Measurements from ENCODE around the gene SNW1.
A peak's percentile ranks its signal among the peaks of the same experiment; 100 is the strongest.

Gene SNW1

GRCh38 chr14:77707724-77708408 lies 53.1 kb downstream of the SNW1 start, which contains the start of the genes ALKBH1 and SLIRP:
Gene ALKBH1 (minus strand): TSS chr14:77708023. CDS start chr14:77708004, 19 bp downstream.
Gene SLIRP (plus strand): TSS chr14:77708103. CDS start chr14:77708112, 9 bp downstream.
- peaks cover 32% of the 10 kb centered on the region for H3K36me3 ChIP-seq (ENCODE audit: insufficient read depth, low read length)
- H3K79me2 ChIP-seq (ENCODE audit: insufficient read depth, low read length) = peaks cover 68% of the 10 kb centered on the region
- no peaks in the 10 kb centered on the region for H3F3A ChIP-seq (ENCODE audit: low read depth)
- no peaks in the 10 kb centered on the region for H3K9me3 ChIP-seq (ENCODE audit: insufficient read depth, low read depth, low read length)
- peak within 1 kb of the TSS; percentile 95 for H3K4me3 ChIP-seq (ENCODE audit: low read length, poor library complexity, severe bottlenecking)
- no peaks in the 10 kb centered on the region for H3K27me3 ChIP-seq (ENCODE audit: insufficient read depth, low read length, poor library complexity, severe bottlenecking)
- H4K20me1 ChIP-seq (ENCODE audit: insufficient read depth, low read length, poor library complexity, severe bottlenecking) = peaks cover 46% of the 10 kb centered on the region
- H3K4me2 ChIP-seq (ENCODE audit: low read depth, low read length, poor library complexity, severe bottlenecking) = peak within 1 kb of the TSS; percentile 97
- peak within 1 kb of the TSS; percentile 89 for H3K9ac ChIP-seq (ENCODE audit: low read depth, low read length, poor library complexity, severe bottlenecking)
- peaks cover 33% of the 10 kb centered on the region for H3K4me1 ChIP-seq (ENCODE audit: insufficient read depth, low read length, poor library complexity, severe bottlenecking)
- no peaks in the 10 kb centered on the region for H3K9me2 ChIP-seq (replicated peaks; ENCODE audit: low read depth, low read length)
- TF ChIP-seq CTCF (conservative IDR thresholded peaks at IDR 0.05; ENCODE audit: low read length) (no peak), EZH2phosphoT487 (IDR thresholded peaks at IDR 0.05; ENCODE audit: borderline replicate concordance) (no peak)
- peak within 1 kb of the TSS; percentile 89 for H2AFZ ChIP-seq (ENCODE audit: low read length)

GRCh38 chr14:77707355-77707723 lies 53.6 kb downstream of the SNW1 start:
- Histone ChIP-seq H3K27me3 (ENCODE audit: insufficient read depth, low read length, poor library complexity, severe bottlenecking) (no peaks in the 10 kb centered on the region), H3K9ac (ENCODE audit: low read depth, low read length, poor library complexity, severe bottlenecking) (peak overlapping the region; percentile 89), H3F3A (ENCODE audit: low read depth) (no peaks in the 10 kb centered on the region), H3K9me3 (ENCODE audit: insufficient read depth, low read depth, low read length) (no peaks in the 10 kb centered on the region), H4K20me1 (ENCODE audit: insufficient read depth, low read length, poor library complexity, severe bottlenecking) (peaks cover 42% of the 10 kb centered on the region), H3K79me2 (ENCODE audit: insufficient read depth, low read length) (peaks cover 65% of the 10 kb centered on the region), H2AFZ (ENCODE audit: low read length) (peak overlapping the region; percentile 89), H3K36me3 (ENCODE audit: insufficient read depth, low read length) (peaks cover 28% of the 10 kb centered on the region), H3K9me2 (replicated peaks; ENCODE audit: low read depth, low read length) (no peaks in the 10 kb centered on the region), H3K4me1 (ENCODE audit: insufficient read depth, low read length, poor library complexity, severe bottlenecking) (peaks cover 29% of the 10 kb centered on the region), H3K4me2 (ENCODE audit: low read depth, low read length, poor library complexity, severe bottlenecking) (peak overlapping the region; percentile 77), H3K4me3 (ENCODE audit: low read length, poor library complexity, severe bottlenecking) (peak overlapping the region; percentile 95)
- TF ChIP-seq EZH2phosphoT487 (IDR thresholded peaks at IDR 0.05; ENCODE audit: borderline replicate concordance) (no peak), CTCF (conservative IDR thresholded peaks at IDR 0.05; ENCODE audit: low read length) (peak; percentile 39)

- Histone ChIP-seq H3K4me2 (ENCODE audit: low read depth, low read length, poor library complexity, severe bottlenecking) (no peak overlapping the region), H2AFZ (ENCODE audit: low read length) (no peak overlapping the region), H3K4me1 (ENCODE audit: insufficient read depth, low read length, poor library complexity, severe bottlenecking) (no peaks in the 10 kb centered on the region), H3K9me3 (ENCODE audit: insufficient read depth, low read depth, low read length) (no peaks in the 10 kb centered on the region), H4K20me1 (ENCODE audit: insufficient read depth, low read length, poor library complexity, severe bottlenecking) (no peaks in the 10 kb centered on the region), H3K27me3 (ENCODE audit: insufficient read depth, low read length, poor library complexity, severe bottlenecking) (no peaks in the 10 kb centered on the region), H3F3A (ENCODE audit: low read depth) (no peaks in the 10 kb centered on the region), H3K36me3 (ENCODE audit: insufficient read depth, low read length) (peaks cover 42% of the 10 kb centered on the region), H3K9me2 (replicated peaks; ENCODE audit: low read depth, low read length) (no peaks in the 10 kb centered on the region), H3K4me3 (ENCODE audit: low read length, poor library complexity, severe bottlenecking) (no peak overlapping the region), H3K79me2 (ENCODE audit: insufficient read depth, low read length) (no peaks in the 10 kb centered on the region), H3K9ac (ENCODE audit: low read depth, low read length, poor library complexity, severe bottlenecking) (no peak overlapping the region)
- TF ChIP-seq CTCF (conservative IDR thresholded peaks at IDR 0.05; ENCODE audit: low read length) (no peak), EZH2phosphoT487 (IDR thresholded peaks at IDR 0.05; ENCODE audit: borderline replicate concordance) (no peak)
Measured at GRCh38 chr14:77691259-77691658, 69.7 kb downstream of the SNW1 start.
